H9 (cell line): ENCODE data around the gene NRG3. TPM values are rescaled to one million over a fixed set of nuclear protein-coding genes. Genes with fewer than 3 reads are reported as not detected.

ENCODE experiments used
- DNase-seq: peaks from one replicate; pipeline ENCODE4 v3.0.0-alpha.2; 2017
- H2AFZ ChIP-seq: one replicate; pipeline ENCODE4 v1.6.1; 2013; ENCODE audit warnings: mild to moderate bottlenecking, low read length, control low read depth, moderate library complexity
- H2AK5ac ChIP-seq: 2 replicates; pipeline ENCODE4 v1.6.1; 2013; ENCODE audit warnings: low read length, control low read depth, mixed read lengths; ENCODE audit not compliant: insufficient read length
- H2BK120ac ChIP-seq: one replicate; pipeline ENCODE4 v1.6.1; 2013; ENCODE audit warnings: low read depth, mild to moderate bottlenecking, low read length, control low read depth, inconsistent platforms; ENCODE audit not compliant: poor library complexity, severe bottlenecking
- H2BK12ac ChIP-seq: 2 replicates; pipeline ENCODE4 v1.6.1; 2013; ENCODE audit warnings: low read length, control low read depth, mixed read lengths, low read depth; ENCODE audit not compliant: insufficient read length
- H2BK15ac ChIP-seq: 2 replicates; pipeline ENCODE4 v1.6.1; 2013; ENCODE audit warnings: low read depth, low read length, control low read depth
- H2BK20ac ChIP-seq: one replicate; pipeline ENCODE4 v1.6.1; 2013; ENCODE audit warnings: low read depth, mild to moderate bottlenecking, low read length, control low read depth, inconsistent platforms; ENCODE audit not compliant: poor library complexity, severe bottlenecking
- H2BK5ac ChIP-seq: 2 replicates; pipeline ENCODE4 v1.6.1; 2013; ENCODE audit warnings: low read length, control low read depth, mixed read lengths; ENCODE audit not compliant: insufficient read length
- H3K14ac ChIP-seq: 2 replicates; pipeline ENCODE4 v1.6.1; 2013; ENCODE audit warnings: low read length, control low read depth; ENCODE audit not compliant: insufficient read depth
- H3K18ac ChIP-seq: 2 replicates; pipeline ENCODE4 v1.6.1; 2013; ENCODE audit warnings: low read depth, mild to moderate bottlenecking, mixed read lengths, low read length, control low read depth; ENCODE audit not compliant: insufficient read length
- H3K23ac ChIP-seq: 2 replicates; pipeline ENCODE4 v1.6.1; 2013; ENCODE audit warnings: low read length, control low read depth, mixed read lengths, low read depth; ENCODE audit not compliant: insufficient read length
- H3K23me2 ChIP-seq: 2 replicates; pipeline ENCODE4 v1.6.1; 2013; ENCODE audit warnings: low read depth, mild to moderate bottlenecking, mixed read lengths, low read length, control low read depth; ENCODE audit not compliant: insufficient read length, poor library complexity, severe bottlenecking
- H3K27ac ChIP-seq: 2 replicates; pipeline ENCODE4 v1.5.1; 2013; ENCODE audit warnings: low read length, control low read depth, mixed read lengths, low read depth; ENCODE audit not compliant: insufficient read length
- H3K27me3 ChIP-seq: 2 replicates; pipeline ENCODE4 v1.6.1; 2013; ENCODE audit warnings: low read length, control low read depth, inconsistent platforms; ENCODE audit not compliant: insufficient read depth
- H3K4ac ChIP-seq: 2 replicates; pipeline ENCODE4 v1.6.1; 2013; ENCODE audit warnings: low read depth, mild to moderate bottlenecking, control low read depth, inconsistent platforms, low read length, moderate library complexity
- H3K4me1 ChIP-seq: 2 replicates; pipeline ENCODE4 v1.6.1; 2013; ENCODE audit warnings: low read length, control low read depth, inconsistent platforms; ENCODE audit not compliant: insufficient read depth
- H3K4me2 ChIP-seq: 2 replicates; pipeline ENCODE4 v1.6.1; 2013; ENCODE audit warnings: low read length, control low read depth, mixed read lengths; ENCODE audit not compliant: insufficient read length, insufficient read depth
- H3K56ac ChIP-seq: 2 replicates; pipeline ENCODE4 v1.6.1; 2013; ENCODE audit warnings: low read depth, mild to moderate bottlenecking, mixed read lengths, low read length, control low read depth; ENCODE audit not compliant: insufficient read length
- H3K79me1 ChIP-seq: 2 replicates; pipeline ENCODE4 v1.6.1; 2013; ENCODE audit warnings: low read depth, mild to moderate bottlenecking, moderate library complexity, low read length, control low read depth, inconsistent platforms; ENCODE audit not compliant: insufficient read depth, poor library complexity, severe bottlenecking
- H3K79me2 ChIP-seq: 2 replicates; pipeline ENCODE4 v1.6.1; 2013; ENCODE audit warnings: low read length, control low read depth, inconsistent platforms; ENCODE audit not compliant: insufficient read depth
- H3K9ac ChIP-seq: 2 replicates; pipeline ENCODE4 v1.6.1; 2013; ENCODE audit warnings: low read length, control low read depth, mixed read lengths; ENCODE audit not compliant: insufficient read length; ENCODE audit errors: extremely low read depth
- H3K9me3 ChIP-seq: one replicate; pipeline ENCODE4 v1.6.1; 2013; ENCODE audit warnings: low read depth, low read length, inconsistent platforms; ENCODE audit not compliant: control insufficient read depth
- H3T11ph ChIP-seq: one replicate; pipeline ENCODE4 v1.6.1; 2013; ENCODE audit warnings: mild to moderate bottlenecking, low read length, control low read depth, inconsistent platforms
- H4K20me1 ChIP-seq: one replicate; pipeline ENCODE4 v1.6.1; 2013; ENCODE audit not compliant: control insufficient read depth, insufficient read length, insufficient read depth
- H4K5ac ChIP-seq: 2 replicates; pipeline ENCODE4 v1.6.1; 2013; ENCODE audit warnings: low read depth, mild to moderate bottlenecking, mixed read lengths, low read length, control low read depth; ENCODE audit not compliant: insufficient read length
- H4K8ac ChIP-seq: replicated peaks from 2 replicates; pipeline ENCODE4 v1.6.1; 2013; ENCODE audit warnings: low read length, control low read depth, mixed read lengths, low read depth; ENCODE audit not compliant: insufficient read length
- H4K91ac ChIP-seq: 2 replicates; pipeline ENCODE4 v1.6.1; 2013; ENCODE audit warnings: low read depth, mild to moderate bottlenecking, moderate library complexity, mixed read lengths, low read length, control low read depth; ENCODE audit not compliant: insufficient read length
- H3K27ac Mint-ChIP-seq, 3 experiments: 2 replicates in 2 of 3; 3 replicates in 1 of 3; pipeline ENCODE4 v1.8.0; 2020 to 2021; ENCODE audit warnings: mixed read lengths in 3 of 3, mild to moderate bottlenecking in 1 of 3, moderate library complexity in 1 of 3
- H3K27me3 Mint-ChIP-seq: 2 replicates; pipeline ENCODE4 v1.8.0; 2021; ENCODE audit warnings: low read depth, mild to moderate bottlenecking, moderate library complexity, mixed read lengths
- H3K36me3 Mint-ChIP-seq, 3 experiments: 2 replicates in 2 of 3; 3 replicates in 1 of 3; pipeline ENCODE4 v1.8.0; 2020 to 2021; ENCODE audit warnings: low read depth in 3 of 3, mixed read lengths in 3 of 3; ENCODE audit not compliant: insufficient read depth in 1 of 3
- H3K4me1 Mint-ChIP-seq, 2 experiments: 2 replicates each; pipeline ENCODE4 v1.8.0; 2020; ENCODE audit warnings: mixed read lengths in 2 of 2
- H3K4me3 Mint-ChIP-seq, 2 experiments: 2 replicates in 1 of 2; 3 replicates in 1 of 2; pipeline ENCODE4 v1.8.0; 2020 to 2021; ENCODE audit warnings: mild to moderate bottlenecking in 2 of 2, mixed read lengths in 2 of 2, moderate library complexity in 1 of 2
- H3K9me3 Mint-ChIP-seq, 2 experiments: 2 replicates in 1 of 2; 3 replicates in 1 of 2; pipeline ENCODE4 v1.8.0; 2020; ENCODE audit warnings: mild to moderate bottlenecking in 2 of 2, mixed read lengths in 2 of 2, moderate library complexity in 1 of 2
- WGBS: extraction: QIAGEN DNeasy Blood & Tissue Kit; methylation state at CpG from one replicate; pipeline ENCODE4 v1.1.7; 2013; ENCODE audit warnings: missing lambda C conversion rate, low lambda C conversion rate, mixed read lengths; ENCODE audit not compliant: insufficient read length; ENCODE audit errors: extremely low coverage; 5-methylcytosine and 5-hydroxymethylcytosine counted together
- total RNA-seq: library from RNA; stranded (reverse); gene quantifications from 2 replicates; pipeline ENCODE4 v1.2.1, GENCODE V29; 2021
- TF ChIP-seq, protein P1 (sequence below): fragments of 200-600 bp; sonication (generic); conservative IDR thresholded peaks from 3 replicates; pipeline ENCODE4 v1.8.0; 2021; ENCODE audit warnings: antibody characterized with exemption, mild to moderate bottlenecking

The NRG3 gene
- total RNA-seq, 1 experiment from 2014 or later, result 1.6 TPM

DNA sequence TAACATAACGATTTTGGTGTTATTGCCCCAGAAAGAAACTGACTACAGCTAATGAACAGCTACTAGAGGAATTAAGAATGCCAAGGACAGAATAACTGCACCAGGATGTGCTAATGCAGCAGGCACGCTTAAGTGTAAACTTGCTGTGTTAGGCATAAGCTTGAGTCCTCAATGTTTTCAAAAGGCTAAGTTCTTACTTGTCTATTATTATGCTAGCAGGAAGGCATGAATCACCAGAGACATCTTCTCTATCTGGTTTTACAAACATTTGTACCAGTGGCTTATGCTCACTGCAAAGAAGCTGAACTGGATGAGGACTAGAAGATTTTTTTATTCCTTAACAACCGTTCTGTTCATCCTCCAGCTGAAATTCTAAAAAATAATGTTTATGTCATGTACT is 1035.3 kb downstream of the NRG3 start:
- no CpG with 5 or more reads among the region's 3 CpGs for WGBS
- Histone ChIP-seq H3K4me1 (no peaks in the 10 kb centered on the region), H3K27me3 (no peaks in the 10 kb centered on the region), H2BK5ac (no peak overlapping the region), H2BK15ac (no peak overlapping the region), H2AFZ (no peak overlapping the region), H2AK5ac (no peak overlapping the region), H3K4ac (no peak overlapping the region), H3K14ac (no peak overlapping the region), H3K56ac (no peak overlapping the region), H3K23me2 (no peaks in the 10 kb centered on the region), H3K79me1 (no peaks in the 10 kb centered on the region), H3K4me2 (no peak overlapping the region), H3K27ac (no peak overlapping the region), H3K79me2 (no peaks in the 10 kb centered on the region), H4K5ac (no peak overlapping the region), H2BK120ac (no peak overlapping the region), H2BK20ac (no peak overlapping the region), H3K23ac (no peak overlapping the region), H2BK12ac (no peak overlapping the region), H4K91ac (no peak overlapping the region), H4K8ac (no peak overlapping the region), H4K20me1 (no peaks in the 10 kb centered on the region), H3K9ac (no peak overlapping the region), H3K18ac (no peak overlapping the region), H3T11ph (no peak overlapping the region), H3K9me3 (no peaks in the 10 kb centered on the region)
- Mint-ChIP-seq H3K4me3 (no peak overlapping the region), H3K27me3 (no peaks in the 10 kb centered on the region), H3K9me3 (no peaks in the 10 kb centered on the region), H3K27ac (no peak overlapping the region), H3K4me1 (no peaks in the 10 kb centered on the region), H3K36me3 (no peaks in the 10 kb centered on the region)
- DNase-seq, result no peak
- TF ChIP-seq, protein P1, sequence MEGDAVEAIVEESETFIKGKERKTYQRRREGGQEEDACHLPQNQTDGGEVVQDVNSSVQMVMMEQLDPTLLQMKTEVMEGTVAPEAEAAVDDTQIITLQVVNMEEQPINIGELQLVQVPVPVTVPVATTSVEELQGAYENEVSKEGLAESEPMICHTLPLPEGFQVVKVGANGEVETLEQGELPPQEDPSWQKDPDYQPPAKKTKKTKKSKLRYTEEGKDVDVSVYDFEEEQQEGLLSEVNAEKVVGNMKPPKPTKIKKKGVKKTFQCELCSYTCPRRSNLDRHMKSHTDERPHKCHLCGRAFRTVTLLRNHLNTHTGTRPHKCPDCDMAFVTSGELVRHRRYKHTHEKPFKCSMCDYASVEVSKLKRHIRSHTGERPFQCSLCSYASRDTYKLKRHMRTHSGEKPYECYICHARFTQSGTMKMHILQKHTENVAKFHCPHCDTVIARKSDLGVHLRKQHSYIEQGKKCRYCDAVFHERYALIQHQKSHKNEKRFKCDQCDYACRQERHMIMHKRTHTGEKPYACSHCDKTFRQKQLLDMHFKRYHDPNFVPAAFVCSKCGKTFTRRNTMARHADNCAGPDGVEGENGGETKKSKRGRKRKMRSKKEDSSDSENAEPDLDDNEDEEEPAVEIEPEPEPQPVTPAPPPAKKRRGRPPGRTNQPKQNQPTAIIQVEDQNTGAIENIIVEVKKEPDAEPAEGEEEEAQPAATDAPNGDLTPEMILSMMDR, result no peak
